HEK293T (cell line): Measurements from ENCODE around the gene SDHC.

Source experiments
- CTCF ChIA-PET: fragments of 350-600 bp; formaldehyde crosslinking; extraction: SDS; loops from one replicate; lab custom pipeline; 2021; ENCODE audit warnings: antibody characterized with exemption, inconsistent platforms; lab: Yijun Ruan, JAX
- POLR2A ChIA-PET: fragments of 350-600 bp; formaldehyde crosslinking; extraction: SDS; loops from one replicate; lab custom pipeline; 2020; ENCODE audit warnings: antibody characterized with exemption, inconsistent platforms; lab: Yijun Ruan, JAX
- DNase-seq: peaks from one replicate; pipeline ENCODE4 v3.0.0; 2012; ENCODE audit warnings: mixed read lengths; ENCODE audit errors: extremely low spot score
- ARNT ChIP-seq: fragments of 450-650 bp; IDR thresholded peaks from 2 replicates; pipeline ENCODE4 v1.6.1; 2017; ENCODE audit warnings: mild to moderate bottlenecking
- BHLHE40 ChIP-seq: fragments of 450-650 bp; IDR thresholded peaks from 2 replicates; pipeline ENCODE4 v1.6.1; 2016; ENCODE audit warnings: mild to moderate bottlenecking, moderate library complexity, borderline replicate concordance
- CTBP1 ChIP-seq: fragments of 450-650 bp; IDR thresholded peaks from 2 replicates; pipeline ENCODE4 v1.6.1; 2016; ENCODE audit warnings: borderline replicate concordance
- ELF4 ChIP-seq: fragments of 450-650 bp; IDR thresholded peaks from 2 replicates; pipeline ENCODE4 v1.6.1; 2017; ENCODE audit warnings: antibody characterized with exemption
- FOXA1 ChIP-seq: fragments of 450-650 bp; IDR thresholded peaks from 2 replicates; pipeline ENCODE4 v1.6.1; 2016; ENCODE audit warnings: mild to moderate bottlenecking
- FOXK2 ChIP-seq: fragments of 450-650 bp; IDR thresholded peaks from 2 replicates; pipeline ENCODE4 v1.6.1; 2016; ENCODE audit warnings: mild to moderate bottlenecking
- FOXM1 ChIP-seq: fragments of 450-650 bp; IDR thresholded peaks from 2 replicates; pipeline ENCODE4 v1.6.1; 2017; ENCODE audit warnings: mild to moderate bottlenecking, borderline replicate concordance
- HDGF ChIP-seq: fragments of 450-650 bp; IDR thresholded peaks from 2 replicates; pipeline ENCODE4 v1.6.1; 2017; ENCODE audit warnings: antibody characterized with exemption, borderline replicate concordance
- L3MBTL2 ChIP-seq: fragments of 450-650 bp; conservative IDR thresholded peaks from 2 replicates; pipeline ENCODE4 v1.6.1; 2016; ENCODE audit warnings: mild to moderate bottlenecking
- LEF1 ChIP-seq: fragments of 450-650 bp; IDR thresholded peaks from 2 replicates; pipeline ENCODE4 v1.6.1; 2017; ENCODE audit warnings: mild to moderate bottlenecking, borderline replicate concordance
- NFRKB ChIP-seq: fragments of 450-650 bp; IDR thresholded peaks from 2 replicates; pipeline ENCODE4 v1.6.1; 2016; ENCODE audit warnings: mild to moderate bottlenecking, moderate library complexity
- PKNOX1 ChIP-seq: fragments of 450-650 bp; IDR thresholded peaks from 2 replicates; pipeline ENCODE4 v1.6.1; 2016
- SP1 ChIP-seq: fragments of 450-650 bp; IDR thresholded peaks from 2 replicates; pipeline ENCODE4 v1.6.1; 2017
- SUZ12 ChIP-seq: fragments of 450-650 bp; IDR thresholded peaks from 2 replicates; pipeline ENCODE4 v1.6.1; 2016; ENCODE audit warnings: mild to moderate bottlenecking
- TARDBP ChIP-seq: fragments of 450-650 bp; IDR thresholded peaks from 2 replicates; pipeline ENCODE4 v1.6.1; 2016
- ZNF384 ChIP-seq: fragments of 450-650 bp; IDR thresholded peaks from 2 replicates; pipeline ENCODE4 v1.6.1; 2016

Gene SDHC

GRCh38 chr1:161298116-161298515 is 16.1 kb upstream of the SDHC start:
- CTCF ChIA-PET, result no interaction called here
- no peak for TF ChIP-seq ARNT
- TF ChIP-seq PKNOX1, result no peak
- no peak for TF ChIP-seq ZNF384
- no peak for TF ChIP-seq BHLHE40
- TF ChIP-seq FOXK2, result no peak
- no peak for TF ChIP-seq SUZ12
- no peak for TF ChIP-seq FOXA1
- no peak for TF ChIP-seq ELF4
- no peak for TF ChIP-seq CTBP1
- no peak for TF ChIP-seq L3MBTL2
- no peak for TF ChIP-seq NFRKB
- no peak for TF ChIP-seq FOXM1
- no peak for TF ChIP-seq HDGF
- TF ChIP-seq LEF1, result no peak
- TF ChIP-seq TARDBP, result no peak
- no peak for TF ChIP-seq SP1
- no peak for DNase-seq
- POLR2A ChIA-PET, result no interaction called here

- ChIA-PET POLR2A (no interaction called here), CTCF (interaction anchor here (0.9 kb wide), 1 partner anchor 8 kb away, joined by 3 read pairs; no protein-coding TSS in a partner anchor)
- DNase-seq, result no peak
- TF ChIP-seq CTBP1, result no peak
- no peak for TF ChIP-seq L3MBTL2
- no peak for TF ChIP-seq HDGF
- no peak for TF ChIP-seq SP1
- TF ChIP-seq ELF4, result no peak
Measured at GRCh38 chr1:161299347-161299746, 14.8 kb upstream of the SDHC start.

GRCh38 chr1:161300478-161300877 is 13.7 kb upstream of the SDHC start:
- DNase-seq, result no peak
- TF ChIP-seq PKNOX1, result no peak
- TF ChIP-seq FOXK2, result no peak
- TF ChIP-seq L3MBTL2, result no peak
- TF ChIP-seq NFRKB, result no peak
- no peak for TF ChIP-seq SUZ12
- no peak for TF ChIP-seq BHLHE40
- TF ChIP-seq LEF1, result no peak
- TF ChIP-seq SP1, result no peak
- TF ChIP-seq HDGF, result no peak
- TF ChIP-seq TARDBP, result no peak
- no peak for TF ChIP-seq FOXA1
- TF ChIP-seq FOXM1, result no peak
- no peak for TF ChIP-seq CTBP1
- no peak for TF ChIP-seq ZNF384
- TF ChIP-seq ARNT, result no peak
- TF ChIP-seq ELF4, result no peak
- ChIA-PET CTCF (interaction anchor here (0.9 kb wide), 1 partner anchor 9 kb away, joined by 3 read pairs; no protein-coding TSS in a partner anchor), POLR2A (no interaction called here)

GRCh38 chr1:161304927-161305866 is 9.0 kb upstream of the SDHC start:
- DNase-seq, result no peak
- no peak for TF ChIP-seq L3MBTL2
- TF ChIP-seq LEF1, result no peak
- no peak for TF ChIP-seq HDGF
- TF ChIP-seq ZNF384, result no peak
- TF ChIP-seq FOXM1, result no peak
- TF ChIP-seq FOXA1, result no peak
- TF ChIP-seq SUZ12, result no peak
- no peak for TF ChIP-seq ELF4
- no peak for TF ChIP-seq ARNT
- POLR2A ChIA-PET, result no interaction called here
- CTCF ChIA-PET, result no interaction called here

GRCh38 chr1:161305867-161306519 is 8.2 kb upstream of the SDHC start:
- TF ChIP-seq SP1 (no peak), LEF1 (no peak), TARDBP (no peak), L3MBTL2 (0 out of 2 replicates have a peak, but pooled peaks have one; percentile 16), FOXK2 (no peak)
- ChIA-PET CTCF (interaction anchor here (0.6 kb wide), 1 partner anchor 15 kb away, joined by 3 read pairs; no protein-coding TSS in a partner anchor), POLR2A (no interaction called here)
- peak; percentile 74 for DNase-seq

GRCh38 chr1:161307230-161307768 is 6.9 kb upstream of the SDHC start:
- POLR2A ChIA-PET, result no interaction called here
- TF ChIP-seq SP1 (no peak), L3MBTL2 (no peak), NFRKB (no peak), FOXK2 (no peak), ARNT (no peak), SUZ12 (no peak), ELF4 (no peak), FOXM1 (no peak), LEF1 (no peak), BHLHE40 (no peak), FOXA1 (no peak), PKNOX1 (no peak), TARDBP (no peak), CTBP1 (no peak), ZNF384 (no peak)
- CTCF ChIA-PET, result interaction anchor here (1.2 kb wide), 1 partner anchor 16 kb away, joined by 3 read pairs; no protein-coding TSS in a partner anchor
- DNase-seq, result no peak
